Measurements from ENCODE around the gene KCNK18. TPM values are rescaled to one million over a fixed set of nuclear protein-coding genes. Genes with fewer than 3 reads are reported as not detected.

The KCNK18 gene
- total and polyA plus RNA-seq, 2 of the 8 experiments (the other 6 are each of a cell fraction or from before 2014, with no cell fraction given): not detected

- DNase-seq (ENCODE audit: low read depth in 1 of 2, low spot score in 2 of 2): no peak
- Histone ChIP-seq H4K91ac (replicated peaks; ENCODE audit: insufficient read length, low read length) (no peak overlapping the region), H3K4me1 (replicated peaks in 1 of 4; ENCODE audit: control insufficient read depth in 3 of 4, insufficient read depth in 4 of 4, low read length in 3 of 4) (peaks cover 0 to 6% (median 4%) of the 10 kb centered on the region in 4 experiments; a peak in 5 of 7 replicates), H3K14ac (ENCODE audit: insufficient read length) (no peak overlapping the region), H3K23ac (ENCODE audit: insufficient read length) (no peak overlapping the region), H3K4me2 (ENCODE audit: insufficient read depth in 1 of 2, low read depth in 2 of 2, low read length in 2 of 2) (no peak overlapping the region), H2BK120ac (replicated peaks; ENCODE audit: low read depth, low read length) (no peak overlapping the region), H3K23me2 (ENCODE audit: low read depth, low read length) (peaks cover 6% of the 10 kb centered on the region), H3K27me3 (replicated peaks in 1 of 4; ENCODE audit: control insufficient read depth in 3 of 4, extremely low read depth in 1 of 4, insufficient read depth in 3 of 4, low read length in 3 of 4) (peaks cover 7 to 29% (median 25%) of the 10 kb centered on the region in 4 experiments), H4K8ac (ENCODE audit: extremely low read depth, insufficient read depth, low read length) (no peak overlapping the region), H3K9ac (replicated peaks in 1 of 4; ENCODE audit: extremely low read depth in 1 of 4, low read depth in 3 of 4, low read length in 3 of 4) (no peak overlapping the region), H2BK12ac (ENCODE audit: low read depth, low read length) (no peak overlapping the region), H2AFZ (ENCODE audit: low read length) (no peak overlapping the region), H2BK5ac (ENCODE audit: low read depth, low read length) (no peak overlapping the region), H3K36me3 (ENCODE audit: control insufficient read depth in 2 of 4, insufficient read depth in 4 of 4, low read length in 3 of 4) (no peaks in the 10 kb centered on the region), H3K27ac (ENCODE audit: low read depth, low read length) (no peak overlapping the region), H2BK15ac (ENCODE audit: low read length) (no peak overlapping the region), H3K79me1 (ENCODE audit: low read depth, low read length) (no peaks in the 10 kb centered on the region), H3K4me3 (ENCODE audit: extremely low read depth in 1 of 4, insufficient read depth in 2 of 4, low read depth in 3 of 4, low read length in 4 of 4) (no peak overlapping the region), H2BK20ac (ENCODE audit: low read length) (no peak overlapping the region), H3K18ac (ENCODE audit: extremely low read depth, low read length) (no peak overlapping the region), H2AK5ac (ENCODE audit: low read depth, low read length) (no peak overlapping the region), H3K79me2 (ENCODE audit: control insufficient read depth in 1 of 2, insufficient read depth in 2 of 2, low read length in 2 of 2) (no peaks in the 10 kb centered on the region), H3K4ac (replicated peaks; ENCODE audit: insufficient read length, low read depth, low read length) (no peak overlapping the region), H4K5ac (ENCODE audit: insufficient read length, low read depth, low read length) (no peak overlapping the region), H3K9me3 (ENCODE audit: insufficient read depth in 2 of 2, low read depth in 1 of 2, low read length in 1 of 2) (peaks cover 0 to 3% of the 10 kb centered on the region in 2 experiments; a peak in 1 of 4 replicates), H3K56ac (replicated peaks; ENCODE audit: insufficient read length, low read depth, low read length) (no peak overlapping the region), H4K20me1 (replicated peaks in 1 of 2; ENCODE audit: control insufficient read depth in 1 of 2, insufficient read depth in 2 of 2, low read length in 2 of 2) (peaks cover 0 to 1% of the 10 kb centered on the region in 2 experiments)
- ChIA-PET POLR2A (ENCODE audit: partially characterized antibody) (no interaction called here), CTCF (ENCODE audit: partially characterized antibody) (interaction anchor here (0.6 to 8.7 kb wide), 2 partner anchors 103 to 160 kb away, joined by 3 to 118 read pairs; no protein-coding TSS in a partner anchor)
- FAIRE-seq: no peak
- 74% methylated on average over 1 of the region's 1 CpG; no CpG with 5 or more reads in 1 of the 2 experiments for WGBS, 2 experiments (ENCODE audit: extremely low coverage in 1 of 2, insufficient coverage in 1 of 2, insufficient read length in 1 of 2, insufficient replicate concordance in 2 of 2, low coverage in 1 of 2, low lambda C conversion rate in 2 of 2, missing lambda C conversion rate in 1 of 2)
- TF ChIP-seq ATF2 (IDR thresholded peaks at IDR 0.05; ENCODE audit: low read length) (no peak), RBBP5 (IDR thresholded peaks at IDR 0.05; ENCODE audit: borderline replicate concordance, low read depth, low read length) (no peak), ZNF274 (IDR thresholded peaks at IDR 0.05; ENCODE audit: borderline replicate concordance, extremely low read depth, low read length) (no peak), GABPA (IDR thresholded peaks at IDR 0.05; ENCODE audit: borderline replicate concordance, insufficient read depth, low read length) (no peak), TEAD4 (IDR thresholded peaks at IDR 0.05; ENCODE audit: low read depth, low read length) (no peak), GTF2F1 (IDR thresholded peaks at IDR 0.05; ENCODE audit: borderline replicate concordance, low read depth, low read length) (no peak), TAF1 (IDR thresholded peaks at IDR 0.05; ENCODE audit: low read depth, low read length) (no peak), CBX8 (IDR thresholded peaks at IDR 0.05; ENCODE audit: borderline replicate concordance, low read depth, low read length) (no peak), SIN3A (conservative IDR thresholded peaks at IDR 0.05 in 1 of 2, IDR thresholded peaks at IDR 0.05 in 1 of 2; ENCODE audit: low read depth in 1 of 2, low read length in 2 of 2) (no peak), YY1 (IDR thresholded peaks at IDR 0.05; ENCODE audit: low read depth, low read length) (no peak)
Observed at GRCh38 chr10:117214401-117214800, 17.1 kb downstream of the KCNK18 start.

Data from H1 (cell line).